Sigmoid colon (tissue), 4 donors: ENCODE data around the gene UBL4A.
A peak's percentile ranks its signal among the peaks of the same experiment; 100 is the strongest.

Source experiments
- EP300 ChIP-seq, 4 donors: sonication (generic); formaldehyde crosslinking; IDR thresholded peaks; one replicate each; pipeline ENCODE4 v1.6.1; 2017; ENCODE audit warnings: antibody characterized with exemption in 4 of 4
- POLR2A ChIP-seq, 2 donors: fragments of 450-650 bp; IDR thresholded peaks; one replicate each; pipeline ENCODE4 v1.6.1; 2016; ENCODE audit warnings: antibody characterized with exemption in 2 of 2, mild to moderate bottlenecking in 2 of 2, moderate library complexity in 2 of 2
- POLR2AphosphoS5 ChIP-seq, 4 donors: sonication (generic); formaldehyde crosslinking; IDR thresholded peaks; one replicate each; pipeline ENCODE4 v1.6.1; 2017; ENCODE audit warnings: antibody characterized with exemption in 4 of 4
- TF ChIP-seq, protein P1 (sequence below), 4 experiments: fragments of 450-650 bp in 3 of 4; fragments of 200-600 bp in 1 of 4; IDR thresholded peaks; one replicate each; pipeline ENCODE4 v1.5.1; 2016 to 2019; ENCODE audit warnings: antibody characterized with exemption in 4 of 4, mild to moderate bottlenecking in 3 of 4, moderate library complexity in 2 of 4

DNA sequence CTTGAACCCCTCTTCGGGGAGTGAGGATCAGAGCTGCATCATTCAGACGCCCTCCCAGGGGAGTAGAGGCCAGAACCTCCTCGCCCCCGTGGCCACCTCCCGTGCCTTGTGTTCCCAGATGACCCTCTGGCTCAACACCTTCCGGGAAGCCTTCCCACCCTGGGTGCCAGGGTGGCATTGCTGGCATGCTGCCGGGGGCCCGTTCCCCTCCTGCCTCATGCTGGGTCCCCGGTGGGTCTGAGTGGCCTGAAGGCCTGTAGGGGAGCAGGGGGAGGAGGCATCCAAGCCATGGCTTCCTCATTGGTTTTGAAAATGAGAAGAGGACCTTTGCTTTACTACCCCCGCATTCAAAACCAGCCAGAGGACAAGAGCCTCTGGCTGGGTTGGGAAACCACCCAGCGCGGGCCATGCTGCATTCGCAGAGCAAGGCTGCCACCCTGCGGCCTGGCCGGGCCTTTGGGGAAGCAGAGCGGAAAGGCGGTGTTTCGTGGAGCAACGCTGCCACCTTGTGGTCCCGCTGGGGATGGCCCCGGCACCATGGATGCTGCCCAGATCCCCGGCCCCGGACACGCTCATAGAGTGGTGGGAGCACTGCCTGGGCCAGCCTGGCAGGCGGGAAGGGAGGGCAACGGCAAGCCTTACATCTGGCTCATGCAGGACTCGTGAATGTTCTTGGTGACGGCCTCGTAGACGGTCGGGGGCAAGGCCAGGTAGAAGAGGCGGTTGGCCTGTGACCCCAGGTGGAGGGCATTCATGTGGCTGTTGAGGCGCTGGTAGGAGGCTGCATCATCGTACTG is 48.3 kb upstream of the UBL4A start:
- TF ChIP-seq, protein P1, sequence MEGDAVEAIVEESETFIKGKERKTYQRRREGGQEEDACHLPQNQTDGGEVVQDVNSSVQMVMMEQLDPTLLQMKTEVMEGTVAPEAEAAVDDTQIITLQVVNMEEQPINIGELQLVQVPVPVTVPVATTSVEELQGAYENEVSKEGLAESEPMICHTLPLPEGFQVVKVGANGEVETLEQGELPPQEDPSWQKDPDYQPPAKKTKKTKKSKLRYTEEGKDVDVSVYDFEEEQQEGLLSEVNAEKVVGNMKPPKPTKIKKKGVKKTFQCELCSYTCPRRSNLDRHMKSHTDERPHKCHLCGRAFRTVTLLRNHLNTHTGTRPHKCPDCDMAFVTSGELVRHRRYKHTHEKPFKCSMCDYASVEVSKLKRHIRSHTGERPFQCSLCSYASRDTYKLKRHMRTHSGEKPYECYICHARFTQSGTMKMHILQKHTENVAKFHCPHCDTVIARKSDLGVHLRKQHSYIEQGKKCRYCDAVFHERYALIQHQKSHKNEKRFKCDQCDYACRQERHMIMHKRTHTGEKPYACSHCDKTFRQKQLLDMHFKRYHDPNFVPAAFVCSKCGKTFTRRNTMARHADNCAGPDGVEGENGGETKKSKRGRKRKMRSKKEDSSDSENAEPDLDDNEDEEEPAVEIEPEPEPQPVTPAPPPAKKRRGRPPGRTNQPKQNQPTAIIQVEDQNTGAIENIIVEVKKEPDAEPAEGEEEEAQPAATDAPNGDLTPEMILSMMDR (IDR thresholded peaks at IDR 0.05), result peak; percentile 86 to 99 (median 95)
- TF ChIP-seq POLR2AphosphoS5 (IDR thresholded peaks at IDR 0.05) (peak in 3 of 4 donors; percentile 41 to 43 (median 42)), EP300 (IDR thresholded peaks at IDR 0.05) (no peak), POLR2A (IDR thresholded peaks at IDR 0.05) (no peak)
